ENCODE results near the gene SLC6A16.

- TF ChIP-seq CTCF (IDR thresholded peaks at IDR 0.05; ENCODE audit: poor library complexity) (no peak), EZH2phosphoT487 (IDR thresholded peaks at IDR 0.05; ENCODE audit: low read depth, severe bottlenecking, unreplicated experiment) (no peak), EZH2 (IDR thresholded peaks at IDR 0.05; ENCODE audit: borderline replicate concordance) (no peak)
These were observed 8.4 kb upstream of the SLC6A16 start for GRCh38 chr19:49333418-49333805.

Measured in hepatocyte (in vitro differentiated cells).